Measurements from ENCODE around the gene DCC.
A peak's percentile ranks its signal among the peaks of the same experiment; 100 is the strongest.

DCC gene

DNA sequence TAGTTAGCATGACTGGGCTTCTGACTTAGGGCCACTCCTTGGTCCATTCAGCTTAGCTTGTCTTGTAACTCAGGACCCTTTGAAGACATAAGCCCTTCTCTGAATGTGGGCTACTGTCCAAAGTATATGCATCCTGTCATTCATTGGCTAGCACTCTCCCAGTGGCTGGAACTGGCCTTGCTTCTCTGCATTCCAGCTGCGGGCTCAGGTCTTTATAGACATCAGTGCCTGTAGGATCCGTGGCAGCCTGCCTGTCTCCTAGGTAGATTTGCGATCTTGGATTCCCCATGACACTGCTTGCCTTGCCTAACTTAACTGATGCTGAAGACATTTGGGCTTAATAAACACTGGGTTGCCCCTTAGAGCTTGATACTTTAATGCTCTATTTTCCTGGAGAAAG, 170.1 kb downstream of the DCC start:
- no peak for DNase-seq

DNA sequence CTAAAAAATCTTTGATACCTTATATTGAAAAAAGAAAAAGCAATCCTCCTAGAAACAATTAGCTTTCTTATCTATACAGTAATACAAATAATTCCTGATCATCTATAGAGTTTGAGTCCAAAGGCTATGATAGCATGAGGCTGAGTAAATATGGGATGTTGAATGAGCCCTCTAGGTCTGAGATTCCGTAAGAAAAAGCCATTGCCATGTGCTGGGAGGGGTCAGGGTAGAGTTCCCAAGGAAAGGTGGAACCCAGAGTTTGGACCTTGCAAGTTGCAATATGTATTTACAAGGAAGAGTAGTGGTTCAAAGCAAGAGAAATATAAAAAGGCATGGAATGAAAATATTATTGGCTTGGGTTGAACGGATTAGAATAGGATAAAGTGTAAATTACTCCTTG, 178.1 kb downstream of the DCC start:
- no peak for DNase-seq

DNA sequence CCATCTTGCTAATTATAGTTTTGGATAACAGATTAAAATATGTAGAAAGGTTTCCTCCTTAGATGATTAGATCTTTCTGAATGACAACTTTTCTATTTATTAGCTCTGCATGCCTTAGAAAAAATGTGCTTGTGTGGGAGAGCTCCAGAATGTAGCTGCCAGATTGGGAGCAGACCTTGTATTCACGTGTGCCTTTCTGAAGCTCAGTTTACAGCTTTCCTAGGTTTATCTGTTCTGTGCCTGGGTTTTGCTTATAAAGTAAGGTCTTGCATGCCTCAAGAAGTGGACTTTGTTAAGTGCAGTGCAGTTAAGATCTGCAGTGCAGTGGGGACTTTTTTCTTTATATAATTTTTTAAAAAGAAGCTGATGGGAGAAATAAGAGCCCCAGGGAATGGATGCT, 179.0 kb downstream of the DCC start:
- no peak for DNase-seq

DNA sequence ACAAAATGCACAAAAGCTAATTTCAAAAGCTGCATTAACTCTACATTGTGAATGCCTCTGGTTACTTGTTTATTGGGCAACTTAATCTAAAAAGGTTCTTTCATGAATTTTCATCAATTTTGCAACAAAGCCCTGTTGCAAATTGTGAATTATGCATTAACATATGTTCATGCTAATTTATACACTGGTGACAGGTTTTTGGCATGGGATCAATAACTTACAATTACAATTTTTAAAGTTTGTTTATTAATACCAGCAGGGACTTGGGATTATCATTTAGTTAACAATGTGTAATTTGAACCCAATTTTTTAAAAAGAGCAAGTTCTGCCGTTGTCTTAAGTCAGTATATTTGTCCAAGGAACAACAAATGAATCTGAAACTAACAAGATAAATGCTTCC, 183.6 kb downstream of the DCC start:
- DNase-seq: no peak

DNA sequence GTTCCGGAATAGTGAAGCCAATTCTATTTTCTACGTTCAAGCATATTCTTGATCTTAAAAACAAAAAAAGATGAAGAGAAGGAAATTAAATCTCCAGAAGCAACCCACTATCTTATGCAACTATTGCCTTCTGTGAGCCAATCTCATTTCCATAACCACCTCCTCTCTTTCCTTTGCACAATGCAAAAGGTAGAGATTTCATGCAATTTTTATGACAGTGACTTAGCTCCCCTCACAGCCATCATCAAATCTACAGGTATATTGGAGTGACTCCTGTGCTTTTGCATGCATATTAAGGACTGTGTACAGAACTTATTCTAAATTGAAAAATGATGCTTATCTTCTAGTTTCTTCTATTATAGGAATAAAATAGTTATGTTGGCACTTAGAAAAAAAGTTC, 191.8 kb downstream of the DCC start:
- DNase-seq: no peak

DNA sequence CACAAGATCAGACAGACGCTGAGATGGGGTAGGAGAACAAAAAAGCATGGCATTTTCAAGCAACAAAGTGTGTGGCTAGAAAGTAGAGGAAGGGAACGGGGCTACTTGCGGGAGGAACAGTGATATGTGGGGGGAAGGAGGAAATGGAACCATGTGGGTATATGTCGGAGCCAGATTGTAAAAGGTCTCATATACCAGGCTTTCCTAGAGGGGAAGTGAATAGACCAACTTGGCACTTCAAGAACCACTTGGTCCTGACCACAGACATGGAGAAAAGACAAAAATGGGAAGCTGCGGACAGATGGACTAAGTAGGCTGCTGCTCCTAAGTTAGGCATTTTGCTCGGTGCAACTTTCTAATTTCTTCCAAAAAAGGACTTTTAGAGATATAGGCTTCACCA, 196.0 kb downstream of the DCC start:
- DNase-seq: no peak

DNA sequence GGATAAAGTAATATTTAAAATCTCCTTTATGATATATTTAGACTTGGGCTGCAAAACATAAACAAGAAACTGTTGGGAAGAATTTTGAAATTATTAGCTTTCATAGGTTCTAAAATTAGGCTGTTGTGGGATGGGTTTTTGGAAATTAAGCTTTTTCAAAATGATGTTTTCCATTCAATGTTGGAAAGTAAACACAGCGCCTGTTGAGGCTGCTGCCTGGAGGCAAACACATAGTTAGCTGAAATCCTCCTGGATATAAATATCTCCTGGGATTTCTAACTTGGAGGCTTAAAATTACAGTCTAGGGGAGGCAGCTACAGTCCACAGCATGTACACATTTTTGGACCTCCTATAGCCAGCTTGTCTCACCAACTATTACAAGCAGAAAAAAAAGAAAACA, 197.3 kb downstream of the DCC start:
- no peak for DNase-seq

DNA sequence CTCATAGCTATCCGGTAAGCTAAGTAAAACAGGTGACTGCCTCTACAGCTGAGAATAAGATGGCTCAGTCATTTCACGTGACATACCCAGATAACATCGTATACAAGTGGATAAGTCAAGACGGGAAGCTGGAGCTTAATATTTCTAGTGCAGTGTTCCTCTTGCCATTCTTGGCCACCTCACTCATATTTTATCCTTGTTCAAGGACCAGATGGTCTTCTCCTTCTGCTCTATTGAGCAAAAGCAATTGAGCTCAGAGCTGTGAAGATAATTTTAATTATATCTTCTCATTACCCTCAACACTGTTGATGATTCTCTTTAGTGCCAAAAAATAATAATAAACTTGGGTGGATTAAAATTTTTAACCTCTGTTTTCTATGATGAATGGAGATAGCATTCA, 201.1 kb downstream of the DCC start:
- no peak for DNase-seq

DNA sequence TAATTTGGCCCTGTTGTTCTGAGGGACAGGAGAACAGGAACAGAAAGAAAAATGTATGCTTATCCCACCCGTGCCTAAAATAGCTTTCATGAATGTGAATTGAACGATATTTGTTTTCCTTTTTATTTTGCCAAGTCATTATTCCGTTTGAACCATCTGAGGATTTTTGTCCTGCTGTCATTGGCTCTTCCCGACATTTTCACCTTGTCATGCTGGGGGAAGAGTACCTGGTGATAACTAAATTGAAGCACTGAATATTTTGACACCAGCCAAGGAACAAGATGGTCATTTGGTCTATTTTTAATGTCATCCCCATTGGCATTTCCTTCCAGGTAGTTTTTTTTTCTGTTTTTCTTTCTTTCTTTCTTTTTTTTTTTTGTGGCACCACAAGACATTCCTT, 204.1 kb downstream of the DCC start:
- no peak for DNase-seq

DNA sequence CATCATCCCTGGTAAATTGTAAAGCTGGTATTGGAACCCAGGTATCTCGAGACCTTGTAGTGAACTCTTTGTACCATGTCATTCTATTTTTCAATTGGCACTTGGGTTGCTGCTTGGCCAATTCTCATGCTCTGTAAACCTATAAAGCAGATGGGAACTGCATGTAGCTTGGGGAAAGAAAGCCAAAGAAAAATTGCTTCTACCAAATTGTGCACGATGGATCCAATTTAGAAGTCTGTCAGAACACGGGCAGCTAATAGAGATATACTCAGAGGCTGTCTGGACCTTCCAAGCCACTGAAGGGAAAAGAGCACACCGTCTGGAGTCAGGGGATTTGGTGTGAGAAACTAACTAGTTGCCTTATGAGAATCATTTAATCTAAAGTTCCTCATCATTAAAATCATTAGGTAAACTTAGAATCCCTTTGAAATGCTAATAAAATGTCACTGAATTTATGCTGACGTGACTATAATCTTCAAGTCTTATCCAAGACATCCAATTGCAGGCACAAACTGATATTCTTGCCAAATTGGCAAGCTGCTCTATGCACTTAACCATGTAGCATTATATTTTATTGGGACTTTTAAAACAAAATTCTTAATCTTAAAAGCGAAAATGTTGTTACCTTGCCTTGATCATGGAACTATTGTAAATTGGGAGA, 206.8 kb downstream of the DCC start:
- DNase-seq: no peak

DNA sequence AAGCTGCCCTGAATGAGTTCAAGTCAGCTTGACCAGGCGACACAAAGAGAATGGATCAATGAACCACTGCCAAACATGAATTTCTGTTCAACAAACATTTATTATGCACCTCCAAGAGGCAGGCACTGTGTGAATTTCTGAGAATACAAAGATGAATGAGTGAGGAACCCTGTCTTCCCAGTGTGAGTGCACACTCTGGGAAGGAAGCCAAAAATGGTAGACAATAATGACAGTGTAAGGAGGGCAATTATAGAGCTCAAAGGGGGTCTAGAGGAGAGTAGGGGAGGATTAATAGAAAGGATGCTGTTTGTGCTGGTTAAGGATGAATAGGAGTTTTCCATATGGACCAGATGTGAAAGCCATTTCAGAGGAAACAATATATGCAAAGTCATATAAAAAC, 213.4 kb downstream of the DCC start:
- no peak for DNase-seq

DNA sequence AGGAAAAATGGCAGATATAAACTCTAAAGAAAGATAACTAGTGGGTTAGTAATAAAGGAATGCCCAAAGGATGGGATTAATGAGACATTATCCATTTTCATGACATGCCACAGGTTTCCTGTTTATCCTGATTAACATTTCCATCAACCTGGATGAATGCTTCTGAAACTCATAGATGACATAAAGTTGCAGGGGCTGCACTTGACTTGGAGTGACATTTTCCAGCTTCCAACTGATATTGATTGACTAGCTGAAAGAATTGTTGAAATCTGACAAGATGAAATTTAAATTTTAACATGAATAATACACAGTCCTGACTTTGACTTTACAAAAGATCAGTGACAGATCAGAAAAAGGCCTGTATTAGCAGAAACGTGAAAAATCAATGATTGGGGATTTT, 214.2 kb downstream of the DCC start:
- no peak for DNase-seq

DNA sequence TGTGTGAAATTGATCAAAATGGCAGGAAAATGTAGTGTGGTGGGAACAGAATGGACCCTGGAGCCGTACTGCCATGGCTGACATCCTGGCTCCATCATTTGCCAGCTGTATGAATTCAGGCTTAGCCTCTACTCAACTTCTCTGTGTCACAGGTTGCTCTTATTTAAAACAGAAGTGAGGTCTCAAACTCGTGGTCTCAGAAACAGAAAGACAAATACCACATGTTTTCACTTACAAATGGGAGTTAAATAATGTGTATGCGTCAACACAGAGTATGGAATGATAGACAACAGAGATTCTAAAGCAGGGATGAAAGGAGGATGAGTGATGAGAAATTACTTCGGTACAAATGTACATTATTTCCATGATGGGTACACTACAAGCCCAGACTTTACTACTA, 227.4 kb downstream of the DCC start:
- no peak for DNase-seq

DNA sequence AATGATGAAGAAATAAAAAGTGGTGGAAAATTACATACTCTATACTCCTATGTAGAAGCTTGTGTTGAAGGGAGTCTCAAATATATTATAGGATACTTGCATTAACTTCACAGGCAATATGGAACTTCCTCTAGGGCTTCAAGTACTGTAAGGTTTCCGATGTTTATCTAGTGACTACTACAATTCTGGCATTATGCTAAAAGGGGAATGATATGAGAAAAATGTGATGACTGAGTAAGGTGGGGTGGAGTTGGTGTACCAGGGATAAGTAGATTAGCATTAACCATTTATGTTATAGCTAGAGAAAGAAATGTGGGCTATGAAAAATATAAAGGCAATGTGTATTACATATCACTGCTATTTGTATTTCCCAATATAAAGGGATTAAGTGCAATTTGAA, 229.5 kb downstream of the DCC start:
- DNase-seq: no peak

DNA sequence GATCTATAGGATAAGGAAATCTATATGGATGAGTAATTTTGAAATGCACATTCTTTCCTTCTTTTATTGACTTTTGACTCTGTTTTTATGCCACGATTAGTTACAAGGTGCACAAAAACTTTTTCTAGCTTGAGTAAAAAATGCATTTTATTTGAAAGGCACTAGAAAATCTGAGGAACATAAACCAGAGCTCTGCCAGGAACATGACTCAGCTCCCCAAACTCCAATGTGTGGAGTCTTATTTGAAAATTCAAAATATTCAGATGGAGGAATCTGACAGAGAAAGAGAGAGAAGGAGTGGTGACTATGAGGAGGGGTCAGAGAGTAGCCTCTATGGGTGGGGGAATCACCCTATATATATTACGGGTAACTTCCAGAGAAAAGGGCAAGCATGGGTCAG, 231.0 kb downstream of the DCC start:
- DNase-seq: no peak

DNA sequence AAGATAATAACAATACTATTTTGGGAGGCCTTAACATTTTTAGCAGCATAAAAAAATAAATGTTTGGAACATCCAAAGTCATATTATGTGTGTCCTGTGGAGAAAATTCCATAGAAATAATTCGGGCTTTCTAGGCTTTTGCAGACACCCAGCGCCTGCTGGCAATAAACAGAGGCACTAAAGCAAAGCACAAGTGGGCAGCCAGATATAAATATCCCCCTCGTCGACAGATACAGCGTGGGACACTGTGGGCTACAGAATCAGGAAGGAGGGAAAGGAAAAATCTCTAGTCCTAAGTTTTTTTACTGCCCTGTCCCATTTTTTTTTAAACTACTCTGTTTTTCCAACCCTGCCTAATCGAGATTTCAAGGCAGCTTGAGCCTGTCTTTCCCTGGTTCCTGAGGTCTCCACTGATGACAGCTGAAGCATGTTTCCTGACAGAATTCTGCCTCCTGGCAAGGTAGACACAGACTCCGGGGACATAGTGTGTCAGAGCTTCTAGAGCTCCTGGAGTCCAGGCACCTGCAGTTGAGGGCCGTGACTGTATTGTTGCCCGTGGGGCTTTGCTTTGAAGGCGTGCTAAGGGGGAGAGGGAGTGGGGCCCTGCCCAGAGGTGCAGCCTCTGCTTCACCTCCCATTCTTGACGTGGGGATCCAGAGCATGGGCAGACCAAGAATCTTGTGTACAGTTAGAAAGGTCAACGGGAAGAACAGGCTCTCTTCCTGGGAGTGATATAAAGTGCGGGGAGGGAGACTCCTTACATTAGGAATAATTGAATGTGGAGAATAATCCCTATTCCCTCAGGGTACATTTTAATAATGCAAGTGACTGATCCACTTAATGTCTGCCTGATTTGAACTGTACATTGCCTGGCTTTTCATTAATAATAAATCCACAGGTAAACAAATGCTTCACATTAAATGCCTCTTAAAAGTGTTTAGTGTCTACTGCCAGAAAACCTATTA, 232.3 kb downstream of the DCC start:
- no peak for DNase-seq

DNA sequence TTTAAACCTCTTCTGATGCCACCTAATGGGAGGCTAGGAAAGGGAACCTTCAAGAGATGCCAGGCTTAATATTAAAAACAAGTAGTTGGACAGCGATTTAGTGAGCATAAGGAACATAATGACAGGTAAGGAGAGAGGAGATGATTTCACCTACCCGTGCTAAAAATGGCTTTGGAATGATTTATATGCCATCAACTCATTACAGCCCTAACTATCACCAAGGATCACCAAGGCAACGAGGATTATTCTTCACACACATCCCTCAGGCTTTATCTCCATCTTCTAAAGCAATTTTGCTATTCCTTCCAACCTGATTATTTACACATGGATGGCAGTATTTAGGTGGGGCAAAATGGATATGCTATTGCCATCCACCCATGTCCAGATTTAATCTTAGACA, 237.8 kb downstream of the DCC start:
- DNase-seq: no peak

DNA sequence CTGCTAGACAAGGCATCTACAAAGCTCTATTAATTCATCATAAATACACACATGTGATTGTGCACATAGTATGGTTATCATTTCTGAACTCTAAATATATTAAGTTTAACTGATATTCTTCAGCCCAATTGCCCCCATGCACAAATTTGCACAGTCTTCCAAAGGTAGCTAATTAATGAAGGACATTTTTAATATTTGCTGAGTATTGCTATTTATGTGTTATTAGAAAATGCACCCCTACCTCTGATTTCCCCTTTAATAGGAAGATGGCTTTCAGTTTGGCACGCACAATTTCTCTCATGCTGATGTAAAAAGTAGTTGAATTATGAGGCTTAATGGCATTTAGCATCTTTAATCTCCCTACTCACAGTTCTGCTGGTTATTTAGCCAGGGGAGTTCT, 242.1 kb downstream of the DCC start:
- DNase-seq: no peak

DNA sequence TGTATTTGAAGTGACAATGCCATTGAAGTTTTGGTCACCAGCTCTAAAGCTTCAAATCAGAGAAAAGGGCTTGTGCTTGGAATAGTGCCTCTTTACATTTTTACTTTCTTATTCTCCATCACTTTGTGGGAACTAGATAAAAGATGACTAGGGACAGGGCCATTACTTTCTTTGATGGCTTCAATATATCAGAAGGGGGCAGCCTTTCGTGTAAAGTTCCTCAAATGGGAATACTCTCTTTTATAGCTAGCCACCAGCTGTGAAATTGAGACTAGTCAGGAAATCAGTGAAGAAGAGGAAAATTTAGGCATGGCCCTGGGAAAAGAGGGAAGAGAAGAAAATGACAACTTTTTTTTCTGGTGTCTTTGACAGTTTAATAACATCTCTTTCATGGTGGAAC, 242.5 kb downstream of the DCC start:
- DNase-seq: no peak

DNA sequence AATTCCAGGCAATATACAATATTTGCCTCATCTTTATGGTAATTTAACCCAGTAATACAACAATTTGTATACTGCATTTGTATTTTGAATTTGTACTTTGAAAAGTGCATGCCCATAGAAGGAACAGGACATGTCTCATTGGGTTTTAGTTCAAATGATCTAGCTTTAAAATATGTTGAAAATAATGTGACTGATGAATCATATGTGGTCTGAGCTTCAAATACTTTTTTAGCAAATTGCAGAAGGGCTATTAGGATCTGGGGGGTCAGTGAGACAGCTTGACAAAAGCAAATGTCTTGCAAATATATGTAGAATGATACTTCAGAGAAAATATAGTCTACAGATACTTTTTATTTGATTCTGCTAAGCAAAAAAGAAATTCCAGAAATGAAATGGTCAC, 248.9 kb downstream of the DCC start:
- no peak for DNase-seq

DNA sequence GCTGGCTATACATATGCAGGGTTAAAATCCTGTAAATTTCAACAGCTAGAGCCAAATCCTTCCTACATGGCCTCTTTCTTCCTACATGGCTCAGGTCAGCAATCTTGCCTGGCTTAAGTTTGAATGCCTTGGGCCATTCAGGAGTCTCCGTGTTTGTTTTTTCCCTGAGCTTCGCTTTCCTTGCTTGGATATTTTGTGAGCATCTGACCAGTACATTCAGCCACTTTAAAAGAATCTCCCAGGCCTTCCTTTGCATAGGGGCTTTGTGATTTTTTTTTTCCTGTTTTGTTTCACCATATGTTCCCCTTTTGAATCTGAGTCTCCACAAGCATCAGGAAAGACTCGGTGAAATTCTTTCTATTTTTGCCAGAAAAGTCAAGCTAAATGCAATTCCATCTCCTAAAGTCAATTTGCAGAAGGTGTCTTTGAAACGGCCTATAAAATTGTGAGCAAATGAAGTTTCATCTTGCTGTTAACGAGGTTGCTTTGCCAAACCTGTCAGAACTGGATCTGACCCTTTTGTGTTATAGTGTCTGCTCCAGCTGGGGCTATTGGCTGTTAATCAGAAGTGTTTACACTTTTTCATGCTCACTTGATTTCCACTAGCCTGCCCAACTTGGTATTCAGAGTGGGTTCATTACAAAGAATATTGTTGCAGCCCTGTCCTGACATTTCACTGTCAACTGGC, 256.9 kb downstream of the DCC start:
- DNase-seq: peak; percentile 7 to 31

DNA sequence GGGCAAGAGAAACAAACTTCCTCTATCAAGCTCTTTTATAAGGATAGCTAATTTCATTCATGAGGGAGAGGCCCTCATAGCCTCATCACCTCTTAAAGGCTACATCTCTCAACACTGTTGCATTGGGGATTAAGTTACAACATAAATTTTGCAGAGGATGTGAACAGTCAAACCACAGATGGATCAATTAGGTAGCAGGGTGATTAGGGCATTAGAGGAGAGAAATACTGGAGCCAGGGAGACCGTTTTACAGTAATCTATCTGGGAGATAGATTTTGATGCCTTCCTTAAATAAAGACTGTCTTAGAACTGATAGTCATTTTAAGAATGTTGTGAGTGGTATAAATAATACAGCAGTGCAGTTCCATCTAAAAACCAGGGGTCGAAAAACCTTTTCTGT, 258.9 kb downstream of the DCC start:
- DNase-seq: no peak

DNA sequence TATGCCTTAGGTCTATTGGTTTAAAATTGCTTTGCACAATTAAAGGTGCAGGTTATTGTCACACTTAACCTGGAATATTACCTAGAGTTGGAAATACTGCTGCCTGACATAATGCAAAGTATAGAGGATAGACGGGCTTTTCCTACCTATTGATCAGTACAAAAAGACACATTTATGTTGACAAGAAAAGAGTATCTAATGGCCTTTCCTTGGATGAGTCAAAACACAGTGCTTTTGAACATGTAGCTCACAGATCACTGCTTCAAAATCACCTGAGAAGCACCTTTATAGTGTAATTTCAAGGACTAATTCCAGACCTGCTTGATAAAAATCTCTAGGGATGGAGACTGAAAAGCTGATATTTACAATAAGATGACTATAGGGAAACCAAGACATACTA, 262.8 kb downstream of the DCC start:
- no peak for DNase-seq

DNA sequence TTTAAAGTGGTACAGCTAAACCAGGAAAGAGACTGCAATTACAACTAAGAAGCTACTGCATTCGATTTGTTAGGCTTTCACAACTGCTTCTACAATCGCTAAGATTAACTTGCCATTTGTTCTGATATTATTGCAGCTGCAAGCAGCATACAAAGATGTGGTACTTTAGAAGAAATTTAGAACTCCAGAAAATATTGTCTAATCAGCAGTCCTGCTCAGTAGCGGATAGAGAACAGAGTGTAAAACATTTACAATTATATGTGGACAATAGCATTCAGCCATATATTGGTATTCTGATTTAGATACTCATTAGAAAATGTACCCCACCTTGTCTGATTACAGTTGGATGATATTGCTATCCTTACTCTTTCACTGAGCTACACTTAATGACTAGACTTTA, 265.3 kb downstream of the DCC start:
- DNase-seq: no peak
